Tracheal epithelial cell (primary cell): Measurements from ENCODE around the gene PLA2G15. TPM values are rescaled to one million over a fixed set of nuclear protein-coding genes. Genes with fewer than 3 reads are reported as not detected.

Experiments
- total RNA-seq: library from RNA; depleted of rRNA; stranded (reverse); fragments of >200 nt; gene quantifications from 2 replicates; pipeline ENCODE4 v1.2.1, GENCODE V29; 2014

Gene PLA2G15, protein sequence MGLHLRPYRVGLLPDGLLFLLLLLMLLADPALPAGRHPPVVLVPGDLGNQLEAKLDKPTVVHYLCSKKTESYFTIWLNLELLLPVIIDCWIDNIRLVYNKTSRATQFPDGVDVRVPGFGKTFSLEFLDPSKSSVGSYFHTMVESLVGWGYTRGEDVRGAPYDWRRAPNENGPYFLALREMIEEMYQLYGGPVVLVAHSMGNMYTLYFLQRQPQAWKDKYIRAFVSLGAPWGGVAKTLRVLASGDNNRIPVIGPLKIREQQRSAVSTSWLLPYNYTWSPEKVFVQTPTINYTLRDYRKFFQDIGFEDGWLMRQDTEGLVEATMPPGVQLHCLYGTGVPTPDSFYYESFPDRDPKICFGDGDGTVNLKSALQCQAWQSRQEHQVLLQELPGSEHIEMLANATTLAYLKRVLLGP
- 10.2 and 10.6 TPM in 2 replicates for total RNA-seq

DNA sequence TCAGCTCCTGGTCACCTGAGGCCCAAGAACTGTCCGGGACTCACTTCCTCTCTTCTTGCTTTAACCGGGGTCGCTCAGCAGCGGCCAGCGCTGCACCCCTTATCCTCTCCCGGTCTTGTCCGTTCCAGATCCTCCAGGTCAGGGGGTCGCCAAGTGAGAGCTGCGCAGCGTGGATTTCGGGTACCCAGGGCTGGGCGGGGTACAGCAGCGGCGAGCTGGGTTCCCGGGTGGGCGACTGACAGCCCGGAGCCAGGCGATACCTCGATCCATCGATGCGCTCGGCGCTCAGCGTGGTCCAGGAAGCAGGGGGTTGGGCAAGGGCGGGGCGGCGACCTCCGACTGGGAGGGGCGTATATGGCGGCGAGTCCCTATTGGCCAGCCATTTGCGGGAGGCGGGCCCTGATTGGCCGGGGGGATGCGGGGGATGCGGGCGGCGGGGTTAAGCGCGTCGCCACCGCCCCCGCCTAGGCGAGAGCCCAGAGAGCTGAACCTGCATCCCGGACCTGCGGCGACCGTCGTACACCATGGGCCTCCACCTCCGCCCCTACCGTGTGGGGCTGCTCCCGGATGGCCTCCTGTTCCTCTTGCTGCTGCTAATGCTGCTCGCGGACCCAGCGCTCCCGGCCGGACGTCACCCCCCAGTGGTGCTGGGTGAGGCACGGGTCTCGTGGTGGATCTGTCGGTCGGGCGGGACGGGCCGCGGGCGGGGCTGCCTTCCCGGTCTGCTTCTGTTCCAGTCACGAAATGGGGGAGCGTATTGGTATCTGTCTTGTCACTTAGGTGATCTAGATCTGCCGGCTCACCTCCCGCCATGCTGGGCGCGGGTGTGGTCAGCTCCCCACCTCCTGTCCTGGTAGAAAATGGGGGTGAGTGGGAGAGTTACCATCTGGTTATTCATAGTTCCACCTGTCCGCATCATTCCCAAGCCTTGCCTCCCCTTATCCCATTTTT is at the start of gene PLA2G15:
Gene PLA2G15 (plus strand): TSS at position 471 of the 951 bp plus-strand sequence. CDS start 54 bp downstream, at position 525.

DNA sequence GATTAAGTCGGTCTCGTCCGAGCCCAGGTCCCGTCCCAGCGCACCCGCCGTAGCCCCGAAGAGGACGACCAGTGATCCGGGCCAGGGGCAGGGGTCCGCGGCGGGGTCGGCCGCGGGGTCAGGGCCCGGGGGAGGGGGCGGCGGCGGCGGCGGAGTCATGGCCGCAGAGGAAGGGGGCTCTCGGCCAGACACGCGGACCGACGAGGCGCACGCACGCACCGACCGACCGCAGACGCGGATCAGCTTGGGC is 9.4 kb upstream of the PLA2G15 start, which contains the start of gene ESRP2:
Gene ESRP2 (minus strand): TSS at position 241 of the 250 bp plus-strand sequence. CDS start 82 bp downstream, at position 159.

DNA sequence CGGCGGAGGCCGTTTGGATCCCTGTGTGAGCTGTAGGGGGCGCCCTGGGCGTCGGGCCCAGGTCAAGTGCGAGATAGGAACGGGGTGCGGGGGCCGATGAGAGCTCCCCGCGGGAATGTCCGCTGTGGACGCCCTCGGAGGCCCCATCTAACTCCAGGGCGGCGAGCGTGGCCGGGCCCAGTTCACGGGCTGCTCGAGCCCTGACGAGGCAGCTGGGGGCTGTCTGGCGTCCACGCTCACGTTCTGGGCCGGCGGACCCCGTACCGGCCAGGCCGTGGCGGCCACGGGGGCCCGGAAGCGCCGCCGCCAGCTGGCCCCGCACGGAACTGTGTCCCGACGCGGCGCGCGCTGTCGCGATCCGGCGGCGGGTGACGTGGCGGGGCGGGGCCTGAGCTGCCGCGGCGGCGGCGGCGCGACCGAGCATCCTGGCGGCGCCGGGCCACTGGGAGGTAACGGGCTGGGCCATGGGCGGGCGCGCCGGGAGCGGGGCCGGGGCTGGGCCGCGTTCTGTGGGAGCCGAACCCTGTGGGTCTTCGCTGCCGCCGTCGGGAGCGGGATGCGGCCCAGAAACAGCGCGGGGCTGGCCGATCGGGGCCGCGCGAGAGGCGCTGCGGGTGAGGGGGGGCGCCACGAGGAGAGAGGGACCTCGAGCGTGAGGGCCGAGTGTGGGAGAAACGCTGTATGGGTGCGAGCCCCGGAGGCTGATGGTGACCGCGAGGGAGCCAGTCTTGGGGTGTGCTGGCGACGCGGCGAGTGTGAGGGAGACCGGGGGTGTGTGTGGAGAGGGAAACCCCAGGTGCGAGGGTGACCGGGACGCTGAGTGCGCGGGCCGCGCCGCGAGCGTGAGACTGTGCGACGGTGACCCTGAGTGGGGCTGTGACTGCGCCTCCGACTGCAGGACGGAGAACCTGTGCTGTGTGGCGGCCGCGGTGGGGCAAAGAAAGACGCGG is 19.2 kb downstream of the PLA2G15 start, which contains the start of gene SLC7A6:
Gene SLC7A6 (plus strand): TSS at position 399 of the 950 bp plus-strand sequence. CDS start 10,201 bp downstream, outside the sequence.

Other genes with a start within 250 kb of the PLA2G15 start
- under 0.01 TPM in 1 of 2 replicates, not detected in the other for gene DPEP2, start 245.9 kb upstream of the PLA2G15 start, total RNA-seq
- not detected in 2 replicates for gene DPEP2NB, start 229.5 kb upstream of the PLA2G15 start, total RNA-seq
- gene DDX28, start 222.1 kb upstream of the PLA2G15 start, total RNA-seq: 14.3 and 14.5 TPM in 2 replicates
- gene DUS2, start 222.1 kb upstream of the PLA2G15 start, total RNA-seq: 17.7 and 19.8 TPM in 2 replicates
- 4.6 and 11.7 TPM in 2 replicates for gene NFATC3, start 160.0 kb upstream of the PLA2G15 start, total RNA-seq
- 27.5 and 45.6 TPM in 2 replicates for gene ESRP2, start 9.2 kb upstream of the PLA2G15 start, total RNA-seq
- 8.4 and 10.4 TPM in 2 replicates for gene SLC7A6, start 19.2 kb downstream of the PLA2G15 start, total RNA-seq
- gene SLC7A6OS, start 65.6 kb downstream of the PLA2G15 start, total RNA-seq: 12.8 and 15.6 TPM in 2 replicates
- gene PRMT7, start 65.6 kb downstream of the PLA2G15 start, total RNA-seq: 30.9 and 35.4 TPM in 2 replicates
- not detected in 2 replicates for gene SMPD3, start 203.1 kb downstream of the PLA2G15 start, total RNA-seq